Measurements from ENCODE around the gene PIGZ.
A peak's percentile ranks its signal among the peaks of the same experiment; 100 is the strongest.

The PIGZ gene

GRCh38 chr3:196967412-196968232 is 1.0 kb downstream of the PIGZ start:
- DNase-seq (ENCODE audit: low read depth) = no peak
- TF ChIP-seq CTCF (IDR thresholded peaks at IDR 0.05; ENCODE audit: low read depth, low read length, missing control alignments) = no peak
- H3K4me3 ChIP-seq (ENCODE audit: low read depth, low read length) = peak overlapping the region; percentile 61

DNA sequence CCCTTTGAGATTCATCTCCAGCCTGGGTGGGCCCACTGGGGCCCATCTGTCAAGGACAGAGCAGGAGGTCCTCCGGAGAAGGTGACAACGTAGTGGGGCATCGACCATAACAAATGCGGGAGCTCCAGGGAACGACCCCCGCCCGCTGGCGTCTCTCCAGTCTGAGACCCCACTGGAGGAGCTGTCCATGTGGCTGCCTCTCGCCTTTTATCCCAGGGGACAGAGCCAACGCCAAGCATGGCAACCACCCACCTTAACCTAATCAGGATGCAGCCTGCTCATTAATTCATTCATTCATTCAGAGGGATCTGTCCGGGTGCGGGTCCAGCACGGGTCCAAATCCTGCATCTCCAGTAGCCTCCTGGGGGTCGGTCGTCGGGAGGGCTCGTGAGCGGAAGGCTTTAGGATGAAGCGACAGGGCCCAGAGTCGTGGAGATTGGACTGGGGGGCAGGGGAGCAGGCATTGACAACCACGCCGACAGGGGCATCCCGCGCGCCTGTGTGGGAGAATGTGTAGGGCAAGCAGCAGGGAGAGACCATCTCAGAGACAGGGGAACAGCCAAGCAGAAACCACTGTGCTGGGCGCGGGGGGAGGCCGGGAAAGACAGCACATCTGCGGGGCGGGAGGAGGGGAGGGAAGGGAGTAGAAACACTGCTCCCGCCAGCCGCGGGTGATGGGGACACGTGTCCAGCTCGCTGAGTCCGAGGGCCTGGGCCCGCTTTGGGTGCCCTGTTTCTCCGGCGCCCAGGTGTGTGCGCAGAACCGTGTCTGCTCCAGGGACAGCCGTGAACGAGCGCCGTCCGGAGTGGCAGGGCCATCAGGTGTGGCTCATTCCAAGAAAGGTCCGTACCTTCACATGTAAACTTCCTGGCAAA is 1.9 kb downstream of the PIGZ start:
- TF ChIP-seq CTCF (IDR thresholded peaks at IDR 0.05; ENCODE audit: low read depth, low read length, missing control alignments) = no peak
- no peak overlapping the region for H3K4me3 ChIP-seq (ENCODE audit: low read depth, low read length)
- DNase-seq (ENCODE audit: low read depth) = no peak

DNA sequence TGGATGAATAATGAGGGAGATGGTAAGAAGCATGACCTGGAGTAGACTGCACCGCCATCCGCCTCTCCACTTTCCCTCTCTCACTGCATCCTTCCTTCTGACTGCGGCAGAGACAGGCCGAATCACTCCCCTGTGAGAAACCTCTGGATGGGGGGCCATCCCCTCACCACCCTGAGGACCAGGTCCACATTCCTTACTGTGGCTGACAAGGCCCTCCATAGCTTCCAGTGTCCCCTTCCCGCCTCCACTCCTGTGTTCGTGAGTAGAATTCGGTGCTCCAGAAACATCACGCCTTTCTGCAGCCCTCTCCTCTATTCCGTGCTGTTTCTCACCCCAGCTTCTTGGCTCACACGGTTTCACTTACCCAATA is 2.8 kb downstream of the PIGZ start:
- no peak for DNase-seq (ENCODE audit: low read depth)
- no peak for TF ChIP-seq CTCF (IDR thresholded peaks at IDR 0.05; ENCODE audit: low read depth, low read length, missing control alignments)
- H3K4me3 ChIP-seq (ENCODE audit: low read depth, low read length) = no peak overlapping the region

DNA sequence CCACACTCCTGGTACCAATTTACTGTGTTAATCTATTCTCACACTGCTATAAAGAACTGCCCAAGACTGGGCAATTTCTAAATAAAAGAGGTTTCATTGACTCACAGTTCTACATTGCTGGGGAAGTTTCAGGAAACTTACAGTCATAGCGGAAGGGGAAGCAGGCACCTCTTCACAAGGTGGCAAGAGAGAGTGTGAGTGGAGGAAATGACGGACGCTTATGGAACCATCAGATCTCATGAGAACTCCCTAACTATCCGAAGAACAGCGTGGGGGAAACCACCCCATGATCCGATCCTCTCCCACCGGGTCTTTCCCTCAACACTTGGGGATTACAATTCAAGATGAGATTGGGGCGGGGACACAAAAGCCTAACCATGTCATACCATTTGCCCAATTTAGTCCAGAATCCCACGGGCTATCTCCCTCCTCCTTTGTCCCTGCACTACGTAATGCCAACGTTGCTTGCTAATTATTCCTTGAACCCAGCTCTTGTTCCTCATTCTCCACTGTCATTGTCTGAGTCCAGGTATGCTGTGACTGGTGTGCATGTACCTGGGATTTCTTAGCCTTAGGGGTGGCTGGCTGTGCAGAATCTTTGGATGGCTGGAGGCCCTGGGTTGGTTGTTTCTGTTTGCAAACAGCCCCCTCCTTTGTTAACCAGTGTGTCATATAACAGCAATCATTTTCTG is 3.4 kb downstream of the PIGZ start:
- H3K4me3 ChIP-seq (ENCODE audit: low read depth, low read length) = no peak overlapping the region
- DNase-seq (ENCODE audit: low read depth) = no peak
- no peak for TF ChIP-seq CTCF (IDR thresholded peaks at IDR 0.05; ENCODE audit: low read depth, low read length, missing control alignments)

DNA sequence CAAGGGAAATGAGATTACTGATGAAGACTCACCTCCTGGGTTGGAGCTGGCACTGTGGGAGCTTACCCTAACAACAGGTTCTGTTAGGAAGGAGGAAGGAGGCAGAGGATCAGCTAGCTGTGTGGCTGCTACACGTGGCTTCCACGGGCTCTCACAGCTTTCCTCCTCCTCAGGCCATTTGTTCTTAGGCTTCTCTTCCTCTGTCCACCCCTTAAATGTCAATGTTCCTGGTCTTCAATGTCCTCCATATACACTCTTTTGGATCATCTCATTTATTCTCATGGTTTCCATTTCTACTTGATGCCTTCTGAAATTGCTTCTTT is 5.0 kb downstream of the PIGZ start:
- no peak overlapping the region for H3K4me3 ChIP-seq (ENCODE audit: low read depth, low read length)
- no peak for DNase-seq (ENCODE audit: low read depth)
- no peak for TF ChIP-seq CTCF (IDR thresholded peaks at IDR 0.05; ENCODE audit: low read depth, low read length, missing control alignments)

- TF ChIP-seq CTCF (IDR thresholded peaks at IDR 0.05; ENCODE audit: low read depth, low read length, missing control alignments) = no peak
- no peak for DNase-seq (ENCODE audit: low read depth)
- H3K4me3 ChIP-seq (ENCODE audit: low read depth, low read length) = no peak overlapping the region
These were observed 5.6 kb downstream of the PIGZ start for GRCh38 chr3:196962930-196963630.

All from GM12864 (cell line).